Lung microvascular endothelial cell (primary cell): ENCODE measurements around the gene ASTL. TPM values are rescaled to one million over a fixed set of nuclear protein-coding genes. Genes with fewer than 3 reads are reported as not detected.
"Not testable (repeated sequence)": the region's sequence is repeated elsewhere in the genome, so short reads cannot be mapped to it uniquely, and the experiment has no call there.

ENCODE experiments used
- DNase-seq, 2 donors: peaks; one replicate each; pipeline versions ENCODE4 v3.0.0 to v3.0.0-alpha.2; 2010; ENCODE audit warnings: low read depth in 2 of 2
- total RNA-seq: library from RNA; depleted of rRNA; stranded (reverse); fragments of >200 nt; gene quantifications from 2 replicates; pipeline ENCODE4 v1.2.1, GENCODE V29; 2014

The ASTL gene
- total RNA-seq, result not detected in 2 replicates

DNA sequence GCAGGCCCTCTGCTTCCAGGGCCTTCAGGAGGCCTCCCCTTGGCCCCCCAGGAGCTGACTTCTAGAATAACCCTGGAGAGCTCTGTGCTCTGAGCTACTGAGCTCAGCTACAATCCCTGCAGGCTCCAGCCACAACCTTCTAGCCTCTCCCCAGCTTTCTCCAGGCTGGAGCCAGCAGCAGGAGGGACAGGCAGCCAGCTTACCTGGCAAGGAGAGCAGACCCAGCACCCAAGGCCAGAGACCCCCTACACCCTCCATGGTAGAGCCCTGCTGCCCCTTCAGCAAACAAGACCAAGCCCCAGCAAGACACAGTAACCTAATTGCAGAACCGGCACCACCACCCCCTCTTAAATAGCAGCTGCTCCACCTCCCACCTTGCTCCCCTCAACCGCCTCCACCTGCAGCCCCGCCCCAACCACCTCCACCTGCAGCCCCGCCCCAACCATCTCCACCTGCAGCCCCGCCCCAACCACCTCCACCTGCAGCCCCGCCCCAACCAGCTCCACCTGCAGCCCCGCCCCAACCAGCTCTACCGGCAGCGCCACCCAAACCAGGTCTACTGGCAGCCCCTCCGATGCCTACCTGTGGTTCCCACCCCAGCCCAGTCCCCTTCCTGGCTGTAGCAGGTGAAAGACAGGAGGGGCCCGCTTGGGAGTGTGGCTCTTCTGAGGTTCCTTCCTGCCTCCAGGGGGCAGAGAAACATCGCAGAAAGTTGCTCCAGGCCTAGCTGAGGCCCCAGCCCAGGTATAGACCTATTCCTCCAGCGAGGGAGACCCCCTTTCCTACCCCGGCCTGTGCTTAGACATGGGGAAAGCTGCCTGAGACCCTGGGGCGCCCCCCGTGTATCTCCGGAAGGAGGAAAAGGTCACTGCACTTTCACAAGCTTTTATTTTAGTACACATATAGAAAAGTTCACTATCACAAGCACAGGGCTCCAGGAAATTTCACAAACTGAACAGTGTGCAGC, at the start of gene ASTL:
TSS of gene ASTL (minus strand) at position 324 of the 967 bp plus-strand sequence. CDS start at position 258, 66 bp downstream.
- peak; percentile 26 to 62 for DNase-seq

DNA sequence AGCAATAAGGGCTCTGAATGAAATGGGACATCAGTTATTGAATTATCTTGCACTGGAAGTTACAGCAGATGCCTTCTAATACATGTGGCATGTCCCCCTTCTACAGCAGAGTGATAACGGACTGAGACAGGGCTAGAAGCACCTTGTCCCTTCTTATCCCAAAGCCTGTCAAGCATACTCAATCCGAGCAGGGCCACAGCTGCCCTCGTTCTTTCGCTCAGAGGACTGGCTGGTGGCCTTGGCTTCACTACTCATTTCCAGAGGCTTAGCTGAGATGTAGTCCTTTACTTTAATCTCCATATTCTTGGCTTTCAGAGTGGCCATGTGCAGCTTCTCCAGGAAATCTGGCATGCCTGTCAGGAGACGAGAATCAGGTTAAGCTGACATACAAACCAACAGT, 48.3 kb upstream of the ASTL start:
- no peak for DNase-seq

GRCh38 chr2:96185516-96185915, 47.2 kb upstream of the ASTL start:
- no peak for DNase-seq

- no peak for DNase-seq
These were observed 46.7 kb upstream of the ASTL start for GRCh38 chr2:96184989-96185388.

GRCh38 chr2:96184188-96184587, 45.9 kb upstream of the ASTL start:
- no peak for DNase-seq

DNA sequence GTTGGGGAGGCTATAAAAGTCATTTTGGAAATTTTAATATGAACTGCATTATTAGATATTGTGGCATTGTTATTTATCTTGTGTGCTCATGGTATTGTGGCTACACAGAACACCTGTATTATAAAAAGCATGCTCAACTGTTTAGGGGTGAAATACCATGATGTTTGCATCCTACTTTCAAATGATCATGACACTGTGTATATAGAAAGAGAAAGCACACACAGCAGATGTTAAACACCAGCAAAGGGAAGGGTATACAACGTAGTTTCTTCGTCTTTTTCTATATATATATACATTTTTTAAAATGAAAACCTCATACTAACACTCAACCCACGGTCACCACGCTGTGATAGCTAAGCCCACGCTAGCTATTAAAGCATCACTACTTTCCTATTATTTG, 43.2 kb upstream of the ASTL start:
- DNase-seq, result no peak

DNA sequence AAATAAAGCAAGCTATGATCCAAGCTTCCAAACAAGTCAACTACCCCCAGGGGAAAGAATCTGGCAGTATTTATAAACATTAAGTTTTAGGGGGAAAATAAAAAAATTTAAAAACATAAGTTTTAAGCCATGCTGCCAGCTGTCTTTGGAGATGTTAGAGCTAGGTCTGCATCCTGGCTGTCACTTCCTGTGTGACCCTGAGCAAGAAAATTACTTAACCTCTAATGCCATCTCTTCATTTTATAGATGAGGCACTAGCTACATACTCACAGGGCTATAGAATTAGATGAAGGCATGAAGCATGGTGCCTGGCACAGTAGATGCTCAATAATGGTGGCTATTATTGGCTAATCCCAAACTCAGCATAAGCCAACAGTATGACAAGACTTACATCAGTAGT, 42.2 kb upstream of the ASTL start:
- no peak for DNase-seq

DNA sequence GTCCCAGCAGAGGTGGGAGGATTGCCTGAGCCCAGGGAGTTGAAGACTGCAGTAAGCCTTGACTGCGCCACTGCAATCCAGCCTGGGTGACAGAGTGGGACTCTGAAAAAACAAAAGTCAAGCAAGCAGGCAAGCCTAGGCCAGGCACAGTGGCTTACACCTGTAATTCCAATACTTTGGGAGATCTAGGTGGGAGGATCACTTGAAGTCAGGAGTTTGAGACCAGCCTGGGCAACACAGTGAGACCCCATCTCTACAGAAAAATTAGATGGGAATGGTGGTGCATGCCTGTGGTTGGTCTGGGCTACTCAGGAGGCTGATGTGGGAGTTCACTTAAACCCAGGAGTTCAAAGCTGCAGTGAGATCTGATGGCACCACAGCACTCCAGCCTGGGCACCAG, 41.7 kb upstream of the ASTL start:
- no peak for DNase-seq

GRCh38 chr2:96176661-96177060, 38.4 kb upstream of the ASTL start:
- DNase-seq, result no peak

GRCh38 chr2:96175951-96176350, 37.6 kb upstream of the ASTL start:
- peak in 1 of 2 donors; percentile 11 for DNase-seq

GRCh38 chr2:96174251-96175144, 36.2 kb upstream of the ASTL start:
- DNase-seq, result peak; percentile 68 to 82

- DNase-seq, result no peak
These were observed 33.5 kb upstream of the ASTL start for GRCh38 chr2:96171831-96172230.

DNA sequence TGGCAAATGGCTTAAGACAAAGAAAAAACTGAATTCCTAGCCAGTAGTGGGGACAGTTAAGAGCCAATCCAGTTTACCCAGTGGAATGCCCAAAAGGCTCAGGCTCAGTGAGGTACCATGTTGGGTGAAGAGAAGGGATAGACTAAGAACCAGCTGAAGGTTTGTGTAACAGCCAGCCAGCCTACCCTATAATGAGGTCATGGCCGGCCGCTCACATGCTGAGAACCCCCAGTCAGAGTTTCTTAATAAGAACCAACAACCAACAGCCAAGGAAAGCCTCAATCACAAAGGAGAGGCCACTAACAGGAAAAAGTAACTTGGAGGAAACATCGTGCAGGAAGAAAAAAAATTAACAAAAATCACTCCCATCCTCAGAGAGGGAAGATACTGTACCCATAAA, 32.3 kb upstream of the ASTL start:
- DNase-seq, result no peak

- DNase-seq, result no peak
These were observed 31.7 kb upstream of the ASTL start for GRCh38 chr2:96169868-96170507.

GRCh38 chr2:96167407-96168013, 29.2 kb upstream of the ASTL start:
- DNase-seq, result no peak

- no peak for DNase-seq
These were observed 26.3 kb upstream of the ASTL start for GRCh38 chr2:96164459-96165184.

DNA sequence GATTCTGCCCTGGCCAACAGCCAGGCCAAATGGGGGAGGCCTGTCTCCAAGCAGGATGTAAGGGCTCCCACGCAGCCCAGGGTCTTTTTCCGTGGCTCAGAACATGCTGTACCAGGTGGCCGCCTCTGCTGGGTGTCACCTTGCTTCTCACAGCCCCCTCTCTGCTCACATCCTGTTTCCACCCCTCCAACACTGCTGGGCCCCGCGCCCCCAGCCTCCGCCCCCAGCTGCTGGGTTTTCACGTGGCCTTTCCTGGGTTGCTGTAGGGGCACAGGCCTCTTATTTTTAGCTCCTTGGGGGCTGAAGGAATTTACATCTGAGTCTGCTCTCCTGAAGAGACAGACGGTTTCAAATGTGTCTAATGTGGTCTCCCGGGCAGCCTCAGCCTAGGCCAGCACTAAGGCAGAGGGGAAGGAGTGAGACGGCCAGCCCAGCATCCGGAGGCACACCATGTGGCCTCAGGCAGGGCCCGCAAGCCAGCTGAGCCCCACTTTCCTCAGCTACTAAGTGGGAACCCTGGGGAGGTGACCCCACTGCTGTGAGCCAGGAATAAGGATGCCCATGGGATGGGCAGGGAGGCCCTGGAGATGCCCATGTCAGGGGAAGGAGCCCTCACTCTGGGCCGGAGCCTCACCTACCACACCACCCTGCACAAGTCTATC, 25.6 kb upstream of the ASTL start:
- DNase-seq, result no peak

GRCh38 chr2:96163415-96163767, 25.1 kb upstream of the ASTL start:
- no peak for DNase-seq

DNA sequence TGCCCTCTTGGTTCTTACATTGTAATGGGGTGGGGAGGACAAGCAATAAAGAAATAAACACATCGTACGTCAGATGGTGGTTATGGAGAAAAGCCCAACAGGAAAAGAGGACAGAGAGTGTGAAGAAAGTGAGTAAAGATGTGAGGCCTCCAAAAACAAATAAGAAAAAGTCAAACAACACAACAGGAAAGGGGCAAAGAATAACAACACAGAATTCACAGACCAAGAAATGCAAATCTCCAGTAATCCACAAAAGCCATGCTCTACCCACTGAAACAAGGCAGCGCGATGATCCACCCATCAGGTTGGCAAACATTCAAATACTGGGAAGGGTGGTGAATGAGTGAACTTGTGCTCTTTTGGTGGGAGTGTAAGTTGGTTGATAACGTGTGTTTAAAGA, 23.6 kb upstream of the ASTL start:
- DNase-seq, result no peak

DNA sequence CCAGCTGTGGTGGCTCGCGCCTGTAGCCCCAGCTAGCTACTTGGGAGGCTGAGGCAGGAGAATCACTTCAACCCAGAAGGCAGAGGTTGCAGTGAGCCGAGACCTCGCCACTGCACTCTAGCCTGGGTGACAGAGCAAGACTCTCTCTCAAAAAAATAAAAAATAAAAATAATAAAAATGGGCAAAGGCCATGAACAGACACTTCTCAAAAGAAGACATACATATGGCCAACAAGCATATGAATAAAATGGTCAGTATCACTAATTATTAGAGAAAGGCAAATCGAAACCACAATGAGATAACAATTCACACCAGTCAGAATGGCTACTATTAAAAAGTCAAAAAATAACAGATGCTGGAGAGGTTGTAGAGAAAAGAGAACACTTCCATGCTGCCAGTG, 22.1 kb upstream of the ASTL start:
- not testable (repeated sequence) for DNase-seq
